HG03196 (cell line): ENCODE data around the gene CLCN1.

ENCODE experiments used
- ATAC-seq: cut with Tn5 transposase; IDR thresholded peaks from one replicate; pipeline ENCODE4 v1.9.1; 2021; ENCODE audit not compliant: unreplicated experiment

Gene CLCN1

DNA sequence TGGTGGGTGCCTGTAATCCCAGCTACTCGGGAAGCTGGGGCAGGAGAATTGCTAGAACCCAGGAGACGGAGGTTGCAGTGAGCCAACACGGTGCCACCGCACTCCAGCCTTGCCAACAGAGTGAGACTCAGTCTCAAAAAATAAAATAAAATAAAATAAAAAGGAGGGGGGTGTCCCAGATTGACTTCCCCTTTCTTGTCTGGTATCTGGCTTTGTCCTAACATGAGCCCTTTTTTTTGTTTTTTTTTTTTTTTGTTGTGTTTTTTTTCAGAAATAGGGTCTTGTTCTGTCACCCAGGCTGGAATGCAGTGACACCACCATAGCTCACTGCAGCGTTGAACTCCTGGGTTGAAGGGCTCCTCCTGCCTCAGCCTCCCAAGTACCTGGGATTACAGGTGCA, 23.0 kb upstream of the CLCN1 start:
- no peak for ATAC-seq

GRCh38 chr7:143295870-143296269, 20.0 kb upstream of the CLCN1 start:
- ATAC-seq = no peak

- no peak for ATAC-seq
Observed at GRCh38 chr7:143296686-143297085, 19.2 kb upstream of the CLCN1 start.

DNA sequence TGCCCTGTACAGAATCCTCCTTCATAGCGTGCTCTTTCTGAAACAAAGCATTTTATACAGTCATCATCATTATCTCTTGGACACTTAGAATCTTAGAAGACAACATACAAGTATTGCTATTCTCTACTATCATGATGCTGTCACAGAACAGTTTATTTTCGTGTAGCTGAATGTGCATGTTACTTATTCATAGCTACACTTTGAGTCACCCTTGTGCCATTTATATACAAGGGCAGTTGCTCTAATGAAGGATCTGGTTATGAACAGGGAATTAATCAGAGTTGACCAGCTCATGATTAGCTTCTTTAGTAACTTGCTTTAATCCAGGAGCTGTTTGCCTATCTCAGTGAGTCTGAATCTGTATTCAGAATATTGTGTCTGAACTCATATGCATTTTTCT, 16.6 kb upstream of the CLCN1 start:
- ATAC-seq = no peak

- ATAC-seq = no peak
Observed at GRCh38 chr7:143299840-143300239, 16.1 kb upstream of the CLCN1 start.

DNA sequence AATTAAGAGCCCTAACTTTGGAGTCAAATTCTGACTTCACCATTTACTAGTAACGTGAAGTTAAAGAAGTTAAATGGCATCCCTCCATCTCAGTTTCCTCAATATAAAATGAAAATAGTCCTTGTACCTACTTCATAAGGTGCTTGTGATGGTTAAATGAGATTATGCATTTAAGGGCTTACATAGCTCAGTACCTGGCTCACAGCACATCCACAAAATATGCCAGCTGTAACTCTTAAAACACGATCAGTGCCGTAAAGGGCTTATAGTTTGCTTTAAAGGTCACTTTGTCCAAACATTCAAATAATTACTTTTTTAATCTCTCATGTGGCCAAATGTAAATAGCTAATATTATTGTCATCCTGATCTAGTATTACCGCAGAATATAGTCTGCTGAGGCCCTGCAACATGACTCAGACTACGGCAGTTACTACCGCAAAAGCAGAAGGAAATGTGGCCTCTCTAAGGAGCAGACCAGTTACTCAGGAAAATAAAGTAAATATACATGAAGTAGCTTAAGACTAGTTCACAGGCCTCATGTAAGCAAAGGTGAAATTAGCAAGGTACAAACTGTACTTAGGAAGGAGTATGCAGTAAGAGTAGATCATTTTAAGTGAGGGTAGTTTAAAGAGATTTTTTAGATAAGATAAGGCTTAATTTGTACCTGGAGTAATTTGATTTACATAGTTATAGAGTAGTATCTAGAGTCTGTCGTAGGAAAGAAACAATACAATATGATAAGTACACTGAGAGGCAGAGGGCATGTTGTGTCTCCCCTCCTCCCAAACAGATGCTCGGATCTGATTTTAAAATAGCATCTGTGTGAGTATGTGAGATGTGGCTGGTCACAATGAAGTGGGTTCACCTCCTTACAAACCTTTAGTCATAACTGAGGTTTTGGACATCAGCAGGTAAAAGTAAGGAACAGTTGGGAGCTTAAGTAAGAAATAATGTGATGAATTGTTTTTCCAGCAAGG, 14.7 kb upstream of the CLCN1 start:
- ATAC-seq = no peak

DNA sequence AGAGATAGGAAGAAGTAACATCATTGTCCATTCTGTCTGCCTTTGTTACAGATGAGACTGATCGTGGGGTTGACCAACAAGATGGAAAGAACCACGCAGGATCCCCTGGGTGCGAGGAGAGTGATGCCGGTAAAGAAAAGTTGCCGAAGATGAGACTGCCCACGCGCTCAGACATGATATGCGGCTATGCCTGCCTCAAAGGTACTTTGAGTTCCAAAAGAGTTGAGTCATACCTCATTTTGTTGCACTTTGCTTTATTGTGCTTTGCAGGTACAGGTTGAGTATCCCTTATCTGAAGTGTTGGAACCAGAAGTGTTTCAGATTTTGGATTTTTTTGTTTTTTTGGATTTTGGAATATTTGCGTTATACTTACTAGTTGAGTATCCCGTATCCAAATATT, 12.2 kb upstream of the CLCN1 start:
- ATAC-seq = no peak

- no peak for ATAC-seq
Observed at GRCh38 chr7:143304938-143305337, 11.0 kb upstream of the CLCN1 start.

DNA sequence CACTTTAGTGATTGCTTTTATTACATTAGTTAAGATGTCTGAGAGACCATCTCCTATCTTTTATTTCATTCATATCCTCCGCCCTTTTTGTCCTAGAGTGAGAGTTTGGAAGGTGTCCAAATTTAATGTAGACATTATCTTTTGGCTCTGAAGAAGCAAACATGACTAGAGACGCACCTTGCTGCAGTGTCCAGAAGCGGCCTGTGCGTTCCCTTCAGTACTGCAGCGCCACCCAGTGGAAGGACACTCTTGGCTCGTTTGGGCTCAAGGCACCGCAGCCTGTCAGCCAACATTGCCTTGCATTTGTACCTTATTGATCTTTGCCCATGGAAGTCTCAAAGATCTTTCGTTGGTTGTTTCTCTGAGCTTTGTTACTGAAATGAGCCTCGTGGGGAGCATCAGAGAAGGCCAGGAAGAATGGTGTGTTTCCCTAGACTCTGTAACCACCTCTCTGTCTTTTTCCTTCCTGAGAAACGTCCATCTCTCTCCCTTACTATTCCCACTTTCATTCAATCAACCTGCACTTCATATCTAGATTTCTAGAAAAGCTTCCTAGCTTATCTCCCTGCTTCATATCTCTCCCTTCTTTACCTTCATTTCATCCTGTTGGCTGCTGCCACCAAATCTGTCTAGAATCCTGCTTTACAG, 10.4 kb upstream of the CLCN1 start:
- ATAC-seq = no peak

GRCh38 chr7:143308632-143309031, 7.3 kb upstream of the CLCN1 start:
- ATAC-seq = no peak

GRCh38 chr7:143314127-143314526, 1.8 kb upstream of the CLCN1 start:
- ATAC-seq = no peak

GRCh38 chr7:143316492-143316891, 581 bp downstream of the CLCN1 start:
- ATAC-seq = no peak

- ATAC-seq = no peak
Observed at GRCh38 chr7:143318661-143319060, 2.8 kb downstream of the CLCN1 start.

DNA sequence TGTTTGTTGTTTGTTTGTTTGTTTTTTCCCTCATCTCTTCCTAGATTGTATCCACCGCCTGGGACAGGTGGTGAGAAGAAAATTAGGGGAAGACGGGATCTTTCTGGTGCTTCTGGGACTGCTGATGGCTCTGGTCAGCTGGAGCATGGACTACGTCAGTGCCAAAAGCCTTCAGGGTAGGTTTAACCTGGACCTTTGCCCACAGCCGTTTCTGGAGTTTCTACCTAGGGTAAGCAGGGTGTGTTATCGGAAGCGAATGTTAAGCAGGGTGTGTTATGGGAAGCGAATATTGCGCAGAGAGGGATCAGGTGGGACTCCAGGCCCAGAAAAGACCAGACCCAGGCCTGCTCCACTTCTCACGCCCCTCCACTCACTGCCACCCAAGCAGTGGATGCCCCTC, 4.7 kb downstream of the CLCN1 start:
- no peak for ATAC-seq

- ATAC-seq = no peak
Observed at GRCh38 chr7:143321242-143321641, 5.3 kb downstream of the CLCN1 start.

DNA sequence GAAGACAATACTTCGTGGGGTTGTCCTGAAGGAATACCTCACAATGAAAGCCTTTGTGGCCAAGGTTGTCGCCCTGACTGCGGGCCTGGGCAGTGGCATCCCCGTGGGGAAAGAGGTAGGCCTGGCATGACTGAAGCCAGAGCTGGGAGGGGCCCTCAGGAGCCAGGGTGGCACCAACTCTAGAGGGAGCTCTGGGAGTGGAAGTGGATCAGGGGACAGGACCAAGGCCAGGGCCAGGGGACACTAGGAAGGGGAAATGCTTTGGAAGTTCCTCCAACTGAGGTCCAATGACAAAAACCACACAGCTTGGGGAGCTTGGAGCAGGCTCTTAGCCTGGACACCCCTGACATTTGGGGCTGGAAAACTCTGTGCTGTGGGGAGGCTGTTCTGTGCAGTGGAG, 5.8 kb downstream of the CLCN1 start:
- ATAC-seq = no peak

DNA sequence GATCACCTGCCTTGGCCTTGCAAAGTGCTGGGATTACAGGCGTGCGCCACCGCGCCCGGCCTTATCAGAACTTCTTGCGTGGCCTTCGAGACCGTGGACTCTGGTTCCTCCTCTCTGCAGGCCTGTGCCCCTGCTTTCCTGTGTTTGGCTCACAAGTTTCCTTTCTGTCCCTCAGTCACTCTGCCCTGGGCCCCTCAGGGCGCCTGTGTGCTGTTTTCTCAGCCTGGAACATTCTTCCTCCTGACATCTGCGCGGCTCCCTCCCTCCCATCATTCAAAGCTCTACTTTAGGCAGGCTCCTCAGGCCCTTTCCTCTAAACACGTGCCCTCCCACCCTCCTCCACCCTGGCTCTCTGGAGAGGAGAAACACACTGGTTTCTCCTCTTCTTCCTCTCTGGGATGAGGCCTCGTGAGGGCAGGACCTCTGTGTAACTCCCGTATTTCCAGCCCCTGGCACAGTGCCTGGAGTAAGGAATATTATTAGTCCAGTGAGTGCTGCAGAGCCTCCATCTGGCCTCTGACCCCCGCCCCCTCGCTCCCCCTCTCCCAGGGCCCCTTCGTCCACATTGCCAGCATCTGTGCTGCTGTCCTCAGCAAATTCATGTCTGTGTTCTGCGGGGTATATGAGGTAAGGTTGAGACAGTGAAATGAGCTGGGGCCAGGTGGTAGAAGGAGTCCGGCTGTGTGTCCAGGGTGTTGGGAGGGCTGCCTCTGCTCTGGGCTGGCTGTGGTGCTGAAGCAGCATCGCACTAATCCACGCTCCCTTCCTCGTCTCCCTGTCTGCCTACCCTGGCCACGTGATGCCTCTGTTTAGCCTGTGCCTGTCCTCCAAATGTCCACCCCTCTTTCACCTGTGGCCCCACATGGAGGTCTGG, 7.1 kb downstream of the CLCN1 start:
- ATAC-seq = no peak

- ATAC-seq = no peak
Observed at GRCh38 chr7:143323653-143324052, 7.7 kb downstream of the CLCN1 start.

DNA sequence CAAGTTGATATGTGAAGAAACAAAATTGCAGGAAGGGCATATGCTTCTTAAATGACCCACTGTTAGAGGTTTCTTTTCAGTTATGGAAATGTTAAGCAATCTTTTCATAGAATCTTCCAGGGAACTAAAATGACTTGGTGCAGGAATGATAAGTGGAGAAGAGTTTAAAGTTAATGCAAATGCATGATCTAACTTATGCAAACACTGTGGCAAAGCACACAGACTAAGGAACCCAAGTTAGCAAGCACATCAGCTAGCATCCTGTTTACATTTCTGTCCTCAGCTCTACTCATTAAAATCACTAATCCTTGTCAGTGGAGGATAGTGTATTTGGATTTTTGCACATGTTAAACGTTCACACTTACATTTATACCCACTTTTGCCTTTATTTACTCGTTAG, 9.3 kb downstream of the CLCN1 start:
- no peak for ATAC-seq

- peak; percentile 58 for ATAC-seq
Observed at GRCh38 chr7:143327903-143328302, 12.0 kb downstream of the CLCN1 start.

DNA sequence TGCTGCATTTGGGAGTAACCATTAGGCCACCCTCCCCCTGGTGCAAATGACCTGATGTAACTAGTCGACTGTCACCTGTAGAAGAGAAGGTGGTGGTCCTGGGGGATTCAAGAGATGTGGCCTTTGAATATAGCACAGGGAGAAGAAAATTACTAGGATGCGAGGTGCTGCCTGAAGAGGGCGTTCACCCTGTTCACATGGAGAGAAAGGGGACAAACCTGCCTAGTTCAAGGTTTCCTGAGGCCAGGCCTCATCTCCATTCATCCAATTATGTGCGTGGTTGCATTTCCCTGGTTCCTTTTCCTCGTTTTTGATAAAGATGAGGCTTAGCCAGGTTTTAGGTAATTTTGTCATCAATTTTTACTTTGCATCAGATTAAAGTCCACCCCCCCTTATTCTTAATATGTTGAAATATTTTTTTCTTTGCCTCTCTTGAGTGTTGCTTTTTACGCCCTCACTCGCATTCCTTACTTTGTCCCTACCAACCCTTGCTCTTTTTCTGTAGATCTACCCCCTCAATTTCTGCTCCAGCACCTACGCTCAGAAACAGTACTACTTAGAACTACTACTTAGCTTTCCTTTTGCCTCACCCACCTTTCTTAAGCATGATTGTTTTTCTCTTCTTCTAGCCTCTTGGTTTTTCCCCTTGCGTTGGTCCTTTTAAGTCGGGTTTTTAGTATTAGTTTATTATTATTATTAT, 13.7 kb downstream of the CLCN1 start:
- ATAC-seq = no peak
